ENCODE results near the gene ACP4. TPM values are rescaled to one million over a fixed set of nuclear protein-coding genes. Genes with fewer than 3 reads are reported as not detected.

The ACP4 gene
- total and polyA plus RNA-seq, 2 donors = not detected

- Histone ChIP-seq H3K36me3 (ENCODE audit: control insufficient read depth in 2 of 2, insufficient read depth in 2 of 2, low read length in 1 of 2) (no peaks in the 10 kb centered on the region), H3K27me3 (ENCODE audit: control insufficient read depth in 2 of 2, insufficient read depth in 1 of 2, low read length in 1 of 2) (peaks cover 14 to 70% of the 10 kb centered on the region in 2 donors), H3K9me3 (ENCODE audit: control insufficient read depth in 2 of 2, insufficient read depth in 1 of 2, low read length in 1 of 2) (peaks cover 0 to 7% of the 10 kb centered on the region in 2 donors), H3K4me3 (ENCODE audit: low read length in 2 of 2) (no peak overlapping the region), H3K4me1 (ENCODE audit: control insufficient read depth in 2 of 2, insufficient read depth in 2 of 2, low read length in 2 of 2) (peaks cover 3 to 7% of the 10 kb centered on the region in 2 donors), H3K27ac (ENCODE audit: low read depth in 1 of 2, low read length in 1 of 2) (no peak overlapping the region)
- WGBS = 65% methylated on average over 8 of the region's 8 CpGs
- no peak for DNase-seq (ENCODE audit: low read depth in 6 of 9, low spot score in 9 of 9)
Observed at GRCh38 chr19:50821622-50822021, 31.4 kb downstream of the ACP4 start.

- Histone ChIP-seq H3K27ac (ENCODE audit: low read depth in 1 of 2, low read length in 1 of 2) (no peak overlapping the region), H3K36me3 (ENCODE audit: control insufficient read depth in 2 of 2, insufficient read depth in 2 of 2, low read length in 1 of 2) (no peaks in the 10 kb centered on the region), H3K4me3 (ENCODE audit: low read length in 2 of 2) (no peak overlapping the region), H3K27me3 (ENCODE audit: control insufficient read depth in 2 of 2, insufficient read depth in 1 of 2, low read length in 1 of 2) (peaks cover 11 to 63% of the 10 kb centered on the region in 2 donors), H3K4me1 (ENCODE audit: control insufficient read depth in 2 of 2, insufficient read depth in 2 of 2, low read length in 2 of 2) (peaks cover 3 to 7% of the 10 kb centered on the region in 2 donors), H3K9me3 (ENCODE audit: control insufficient read depth in 2 of 2, insufficient read depth in 1 of 2, low read length in 1 of 2) (peaks cover 0 to 11% of the 10 kb centered on the region in 2 donors)
- DNase-seq (ENCODE audit: low read depth in 6 of 9, low spot score in 9 of 9) = no peak
- WGBS = 83% methylated on average over 7 of the region's 7 CpGs
Observed at GRCh38 chr19:50822661-50823208, 32.5 kb downstream of the ACP4 start.

- H3K4me1 ChIP-seq (ENCODE audit: control insufficient read depth in 2 of 2, insufficient read depth in 2 of 2, low read length in 2 of 2) = peaks cover 3% of the 10 kb centered on the region in 2 donors
- WGBS = 85% methylated on average over 14 of the region's 14 CpGs
- H3K9me3 ChIP-seq (ENCODE audit: control insufficient read depth in 2 of 2, insufficient read depth in 1 of 2, low read length in 1 of 2) = peaks cover 0 to 5% of the 10 kb centered on the region in 2 donors
- H3K4me3 ChIP-seq (ENCODE audit: low read length in 2 of 2) = no peak within 1 kb of the TSS
- no peaks in the 10 kb centered on the region for H3K36me3 ChIP-seq (ENCODE audit: control insufficient read depth in 2 of 2, insufficient read depth in 2 of 2, low read length in 1 of 2)
- H3K27me3 ChIP-seq (ENCODE audit: control insufficient read depth in 2 of 2, insufficient read depth in 1 of 2, low read length in 1 of 2) = peaks cover 6 to 55% of the 10 kb centered on the region in 2 donors
- DNase-seq (ENCODE audit: low read depth in 6 of 9, low spot score in 9 of 9) = no peak
- no peak within 1 kb of the TSS for H3K27ac ChIP-seq (ENCODE audit: low read depth in 1 of 2, low read length in 1 of 2)
Observed at GRCh38 chr19:50823389-50824042, 33.3 kb downstream of the ACP4 start, which contains the start of gene KLK1. Gene KLK1 (minus strand): TSS chr19:50823787. CDS start chr19:50823748, 39 bp downstream.

GRCh38 chr19:50826492-50827240 is 36.5 kb downstream of the ACP4 start:
- H3K4me1 ChIP-seq (ENCODE audit: control insufficient read depth in 2 of 2, insufficient read depth in 2 of 2, low read length in 2 of 2) = no peaks in the 10 kb centered on the region
- H3K27ac ChIP-seq (ENCODE audit: low read depth in 1 of 2, low read length in 1 of 2) = no peak overlapping the region
- no peak for DNase-seq (ENCODE audit: low read depth in 6 of 9, low spot score in 9 of 9)
- no peaks in the 10 kb centered on the region for H3K36me3 ChIP-seq (ENCODE audit: control insufficient read depth in 2 of 2, insufficient read depth in 2 of 2, low read length in 1 of 2)
- H3K9me3 ChIP-seq (ENCODE audit: control insufficient read depth in 2 of 2, insufficient read depth in 1 of 2, low read length in 1 of 2) = peaks cover 0 to 5% of the 10 kb centered on the region in 2 donors
- peaks cover 0 to 32% of the 10 kb centered on the region in 2 donors for H3K27me3 ChIP-seq (ENCODE audit: control insufficient read depth in 2 of 2, insufficient read depth in 1 of 2, low read length in 1 of 2)
- 84% methylated on average over 43 of the region's 43 CpGs for WGBS
- H3K4me3 ChIP-seq (ENCODE audit: low read length in 2 of 2) = no peak overlapping the region

- Histone ChIP-seq H3K36me3 (ENCODE audit: control insufficient read depth in 2 of 2, insufficient read depth in 2 of 2, low read length in 1 of 2) (no peaks in the 10 kb centered on the region), H3K4me1 (ENCODE audit: control insufficient read depth in 2 of 2, insufficient read depth in 2 of 2, low read length in 2 of 2) (no peaks in the 10 kb centered on the region), H3K27me3 (ENCODE audit: control insufficient read depth in 2 of 2, insufficient read depth in 1 of 2, low read length in 1 of 2) (peaks cover 0 to 24% of the 10 kb centered on the region in 2 donors), H3K9me3 (ENCODE audit: control insufficient read depth in 2 of 2, insufficient read depth in 1 of 2, low read length in 1 of 2) (peaks cover 0 to 5% of the 10 kb centered on the region in 2 donors), H3K4me3 (ENCODE audit: low read length in 2 of 2) (no peak overlapping the region), H3K27ac (ENCODE audit: low read depth in 1 of 2, low read length in 1 of 2) (no peak overlapping the region)
- no peak for DNase-seq (ENCODE audit: low read depth in 6 of 9, low spot score in 9 of 9)
- WGBS = 87% methylated on average over 14 of the region's 14 CpGs
Observed at GRCh38 chr19:50827476-50827875, 37.3 kb downstream of the ACP4 start.

- DNase-seq (ENCODE audit: low read depth in 6 of 9, low spot score in 9 of 9) = no peak
- Histone ChIP-seq H3K9me3 (ENCODE audit: control insufficient read depth in 2 of 2, insufficient read depth in 1 of 2, low read length in 1 of 2) (peaks cover 0 to 5% of the 10 kb centered on the region in 2 donors), H3K27me3 (ENCODE audit: control insufficient read depth in 2 of 2, insufficient read depth in 1 of 2, low read length in 1 of 2) (peaks cover under 1 to 28% of the 10 kb centered on the region in 2 donors), H3K4me3 (ENCODE audit: low read length in 2 of 2) (no peak overlapping the region), H3K36me3 (ENCODE audit: control insufficient read depth in 2 of 2, insufficient read depth in 2 of 2, low read length in 1 of 2) (no peaks in the 10 kb centered on the region), H3K4me1 (ENCODE audit: control insufficient read depth in 2 of 2, insufficient read depth in 2 of 2, low read length in 2 of 2) (no peaks in the 10 kb centered on the region), H3K27ac (ENCODE audit: low read depth in 1 of 2, low read length in 1 of 2) (no peak overlapping the region)
- WGBS = 86% methylated on average over 5 of the region's 5 CpGs
Observed at GRCh38 chr19:50829801-50830200, 39.6 kb downstream of the ACP4 start.

- Histone ChIP-seq H3K27me3 (ENCODE audit: control insufficient read depth in 2 of 2, insufficient read depth in 1 of 2, low read length in 1 of 2) (peaks cover 7 to 35% of the 10 kb centered on the region in 2 donors), H3K4me1 (ENCODE audit: control insufficient read depth in 2 of 2, insufficient read depth in 2 of 2, low read length in 2 of 2) (peaks cover 1 to 2% of the 10 kb centered on the region in 2 donors), H3K36me3 (ENCODE audit: control insufficient read depth in 2 of 2, insufficient read depth in 2 of 2, low read length in 1 of 2) (no peaks in the 10 kb centered on the region), H3K4me3 (ENCODE audit: low read length in 2 of 2) (no peak overlapping the region), H3K27ac (ENCODE audit: low read depth in 1 of 2, low read length in 1 of 2) (no peak overlapping the region), H3K9me3 (ENCODE audit: control insufficient read depth in 2 of 2, insufficient read depth in 1 of 2, low read length in 1 of 2) (peaks cover 0 to 5% of the 10 kb centered on the region in 2 donors)
- no peak for DNase-seq (ENCODE audit: low read depth in 6 of 9, low spot score in 9 of 9)
- 63% methylated on average over 17 of the region's 17 CpGs for WGBS
Observed at GRCh38 chr19:50830266-50831025, 40.2 kb downstream of the ACP4 start.

- Histone ChIP-seq H3K9me3 (ENCODE audit: control insufficient read depth in 2 of 2, insufficient read depth in 1 of 2, low read length in 1 of 2) (peaks cover 0 to 5% of the 10 kb centered on the region in 2 donors), H3K4me3 (ENCODE audit: low read length in 2 of 2) (no peak overlapping the region), H3K27me3 (ENCODE audit: control insufficient read depth in 2 of 2, insufficient read depth in 1 of 2, low read length in 1 of 2) (peaks cover 11 to 41% of the 10 kb centered on the region in 2 donors)
Observed at GRCh38 chr19:50831026-50831396, 40.8 kb downstream of the ACP4 start.

More at GRCh38 chr19:50831026-50831396, 40.8 kb downstream of the ACP4 start:
- WGBS = 82% methylated on average over 7 of the region's 7 CpGs
- Histone ChIP-seq H3K4me1 (ENCODE audit: control insufficient read depth in 2 of 2, insufficient read depth in 2 of 2, low read length in 2 of 2) (peaks cover 3 to 5% of the 10 kb centered on the region in 2 donors), H3K27ac (ENCODE audit: low read depth in 1 of 2, low read length in 1 of 2) (no peak overlapping the region), H3K36me3 (ENCODE audit: control insufficient read depth in 2 of 2, insufficient read depth in 2 of 2, low read length in 1 of 2) (no peaks in the 10 kb centered on the region)
- no peak for DNase-seq (ENCODE audit: low read depth in 6 of 9, low spot score in 9 of 9)
